Breast epithelium (tissue), 4 donors: ENCODE data around the gene PCDHB14. TPM values are rescaled to one million over a fixed set of nuclear protein-coding genes. Genes with fewer than 3 reads are reported as not detected.
"Not testable (repeated sequence)": the region's sequence is repeated elsewhere in the genome, so short reads cannot be mapped to it uniquely, and the experiment has no call there.

Experiments used
- DNase-seq, 2 donors: peaks; one replicate each; pipeline ENCODE4 v3.0.0-alpha.2; 2019; ENCODE audit warnings: low spot score in 2 of 2
- H3K27ac ChIP-seq, 2 donors: fragments of 200-600 bp; sonication (generic) in 1 of 2; one replicate each; pipeline ENCODE4 v1.5.1; 2016 to 2019; ENCODE audit warnings: mild to moderate bottlenecking in 1 of 2
- H3K27me3 ChIP-seq, 2 donors: fragments of 200-600 bp; sonication (generic) in 1 of 2; one replicate each; pipeline versions ENCODE4 v1.5.1 to v1.6.0; 2017 to 2019; ENCODE audit warnings: control low read depth in 1 of 2, mild to moderate bottlenecking in 1 of 2
- H3K36me3 ChIP-seq: fragments of 200-600 bp; one replicate; pipeline ENCODE4 v1.5.1; 2019
- H3K4me1 ChIP-seq, 2 donors: fragments of 200-600 bp; sonication (generic); one replicate each; pipeline ENCODE4 v1.5.1; 2016 to 2019; ENCODE audit warnings: control low read depth in 1 of 2
- H3K4me3 ChIP-seq, 3 donors: fragments of 200-600 bp; sonication (generic); 1 replicate in 2 of 3; 2 replicates in 1 of 3; pipeline ENCODE4 v1.5.1; 2016 to 2019; ENCODE audit warnings: mild to moderate bottlenecking in 3 of 3, moderate library complexity in 2 of 3
- H3K9me3 ChIP-seq, 2 donors: fragments of 200-600 bp; sonication (generic) in 1 of 2; one replicate each; pipeline ENCODE4 v1.5.1; 2016 to 2019; ENCODE audit warnings: control low read depth in 1 of 2
- CTCF ChIP-seq, 3 donors: fragments of 450-650 bp; IDR thresholded peaks; one replicate each; pipeline ENCODE4 v1.5.1; 2016 to 2017; ENCODE audit warnings: antibody characterized with exemption in 3 of 3, mild to moderate bottlenecking in 3 of 3, moderate library complexity in 3 of 3
- POLR2A ChIP-seq: fragments of 450-650 bp; IDR thresholded peaks from one replicate; pipeline ENCODE4 v1.6.1; 2016; ENCODE audit warnings: antibody characterized with exemption, mild to moderate bottlenecking, moderate library complexity
- POLR2AphosphoS5 ChIP-seq, 3 donors: sonication (generic); formaldehyde crosslinking; IDR thresholded peaks; one replicate each; pipeline ENCODE4 v1.6.1; 2017; ENCODE audit warnings: antibody characterized with exemption in 3 of 3
- intact Hi-C: fragments of 100-400 bp; cut with DNase I; formaldehyde crosslinking; loops from one replicate; pipeline ENCODE4 v1.15.1; 2023; ENCODE audit warnings: low total_unique reads
- total RNA-seq, 3 donors: library from RNA; depleted of rRNA; stranded (reverse); fragments of >200 nt; gene quantifications; one replicate each; pipeline ENCODE4 v1.1.0, GENCODE V29; 2016

PCDHB14 gene
- total RNA-seq, 3 donors from 2014 or later, result 4.2 to 5.9 (median 5.9) TPM

DNA sequence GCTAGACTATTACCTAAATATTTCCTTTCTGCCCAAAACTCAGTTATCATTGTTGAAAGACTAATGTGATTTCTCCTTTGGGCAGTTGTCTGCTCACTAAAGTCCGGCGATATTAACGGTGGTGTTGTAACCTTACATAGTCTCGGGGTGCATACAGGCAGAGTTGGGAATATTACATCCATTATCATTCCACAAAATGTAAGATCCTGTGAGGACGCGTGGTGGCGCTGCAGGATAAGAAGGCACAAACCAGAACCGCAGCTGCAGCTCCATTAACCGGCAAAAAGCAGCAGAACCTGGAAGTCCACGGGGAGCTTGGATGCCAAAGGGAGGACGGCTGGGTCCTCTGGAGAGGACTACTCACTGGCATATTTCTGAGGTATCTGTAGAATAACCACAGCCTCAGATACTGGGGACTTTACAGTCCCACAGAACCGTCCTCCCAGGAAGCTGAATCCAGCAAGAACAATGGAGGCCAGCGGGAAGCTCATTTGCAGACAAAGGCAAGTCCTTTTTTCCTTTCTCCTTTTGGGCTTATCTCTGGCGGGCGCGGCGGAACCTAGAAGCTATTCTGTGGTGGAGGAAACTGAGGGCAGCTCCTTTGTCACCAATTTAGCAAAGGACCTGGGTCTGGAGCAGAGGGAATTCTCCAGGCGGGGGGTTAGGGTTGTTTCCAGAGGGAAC, 9.3 kb upstream of the PCDHB14 start, which contains the start of gene PCDHB13:
Gene PCDHB13 (plus strand): TSS at position 264 of the 684 bp plus-strand sequence. CDS start 205 bp downstream, at position 469.
- DNase-seq, H3K36me3 ChIP-seq, H3K27me3 ChIP-seq, H3K27ac ChIP-seq, H3K4me1 ChIP-seq, intact Hi-C loops: not testable (repeated sequence)
- Histone ChIP-seq H3K9me3 (peaks cover 66 to 93% of the 10 kb centered on the region in 2 donors), H3K4me3 (peak within 1 kb of the TSS in 1 of 3 donors; percentile 19)
- TF ChIP-seq CTCF (IDR thresholded peaks at IDR 0.05), result peak in 2 of 3 donors; percentile 21 to 29

DNA sequence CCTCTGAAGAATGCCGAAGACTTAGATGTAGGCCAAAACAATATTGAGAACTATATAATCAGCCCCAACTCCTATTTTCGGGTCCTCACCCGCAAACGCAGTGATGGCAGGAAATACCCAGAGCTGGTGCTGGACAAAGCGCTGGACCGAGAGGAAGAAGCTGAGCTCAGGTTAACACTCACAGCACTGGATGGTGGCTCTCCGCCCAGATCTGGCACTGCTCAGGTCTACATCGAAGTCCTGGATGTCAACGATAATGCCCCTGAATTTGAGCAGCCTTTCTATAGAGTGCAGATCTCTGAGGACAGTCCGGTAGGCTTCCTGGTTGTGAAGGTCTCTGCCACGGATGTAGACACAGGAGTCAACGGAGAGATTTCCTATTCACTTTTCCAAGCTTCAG, 8.6 kb upstream of the PCDHB14 start:
- Histone ChIP-seq H3K4me3 (peak overlapping the region in 1 of 3 donors; percentile 11), H3K9me3 (peaks cover 66 to 93% of the 10 kb centered on the region in 2 donors)
- H3K27ac ChIP-seq, H3K4me1 ChIP-seq, intact Hi-C loops, H3K36me3 ChIP-seq, H3K27me3 ChIP-seq, DNase-seq: not testable (repeated sequence)

- H3K4me3 ChIP-seq, H3K27ac ChIP-seq, H3K27me3 ChIP-seq, H3K36me3 ChIP-seq, H3K4me1 ChIP-seq, intact Hi-C loops, DNase-seq: not testable (repeated sequence)
- H3K9me3 ChIP-seq, result peaks cover 61 to 93% of the 10 kb centered on the region in 2 donors
Observed at GRCh38 chr5:141215504-141215903, 7.6 kb upstream of the PCDHB14 start.

GRCh38 chr5:141216035-141216434, 7.1 kb upstream of the PCDHB14 start:
- H3K9me3 ChIP-seq, result peaks cover 61 to 94% of the 10 kb centered on the region in 2 donors
- H3K4me1 ChIP-seq, H3K27me3 ChIP-seq, H3K36me3 ChIP-seq, H3K4me3 ChIP-seq, H3K27ac ChIP-seq, intact Hi-C loops, DNase-seq: not testable (repeated sequence)

- H3K27ac ChIP-seq, H3K27me3 ChIP-seq, H3K36me3 ChIP-seq, intact Hi-C loops, H3K4me1 ChIP-seq, DNase-seq: not testable (repeated sequence)
- Histone ChIP-seq H3K9me3 (peaks cover 54 to 91% of the 10 kb centered on the region in 2 donors), H3K4me3 (peak overlapping the region in 1 of 3 donors; percentile 16)
Observed at GRCh38 chr5:141224844-141225243, 1.7 kb downstream of the PCDHB14 start.

GRCh38 chr5:141225421-141225820, 2.3 kb downstream of the PCDHB14 start:
- H3K27me3 ChIP-seq, H3K4me1 ChIP-seq, intact Hi-C loops, DNase-seq, H3K4me3 ChIP-seq, H3K36me3 ChIP-seq, H3K27ac ChIP-seq: not testable (repeated sequence)
- peaks cover 53 to 89% of the 10 kb centered on the region in 2 donors for H3K9me3 ChIP-seq

DNA sequence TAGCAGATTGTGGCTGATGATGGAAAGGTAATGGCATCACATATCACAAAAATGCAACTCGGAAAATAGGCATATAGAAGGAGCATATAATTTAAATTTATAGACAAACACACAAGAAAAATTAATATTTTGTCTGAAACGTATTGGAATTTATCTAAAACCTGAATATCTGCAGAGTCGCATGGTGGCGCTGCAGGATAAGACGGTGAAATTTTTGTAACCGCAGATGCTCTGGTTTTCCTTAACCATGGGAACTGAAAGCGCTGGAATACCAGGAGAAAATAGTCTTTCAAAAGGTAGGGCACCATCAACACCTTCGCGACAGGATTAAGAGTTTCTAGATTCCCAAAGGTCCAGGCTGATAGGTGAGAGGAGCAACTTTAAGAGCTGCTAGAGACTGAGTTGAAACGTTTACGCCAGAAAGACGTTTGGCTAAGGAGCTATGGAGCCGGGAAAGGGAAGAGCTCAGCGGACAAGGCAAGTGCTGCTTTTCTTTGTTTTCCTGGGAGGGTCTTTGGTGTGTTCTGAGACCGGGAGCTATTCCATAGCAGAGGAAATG, 11.0 kb downstream of the PCDHB14 start:
- Histone ChIP-seq H3K27me3 (no peaks in the 10 kb centered on the region), H3K9me3 (peaks cover 75 to 91% of the 10 kb centered on the region in 2 donors), H3K4me3 (peak overlapping the region; percentile 20 to 36 (median 28)), H3K27ac (no peak overlapping the region), H3K36me3 (no peaks in the 10 kb centered on the region), H3K4me1 (no peaks in the 10 kb centered on the region)
- intact Hi-C loops, result no loop called here
- DNase-seq, result no peak
- TF ChIP-seq POLR2AphosphoS5 (IDR thresholded peaks at IDR 0.05) (no peak), POLR2A (no peak), CTCF (IDR thresholded peaks at IDR 0.05) (no peak)

GRCh38 chr5:141235922-141236321, 12.8 kb downstream of the PCDHB14 start:
- H3K27me3 ChIP-seq, H3K36me3 ChIP-seq, H3K4me1 ChIP-seq, DNase-seq, H3K27ac ChIP-seq, intact Hi-C loops, H3K4me3 ChIP-seq: not testable (repeated sequence)
- peaks cover 87 to 100% of the 10 kb centered on the region in 2 donors for H3K9me3 ChIP-seq
